A549 (cell line): ENCODE results near the gene VTA1. TPM values are rescaled to one million over a fixed set of nuclear protein-coding genes. Genes with fewer than 3 reads are reported as not detected.

Source experiments
- ATAC-seq, 2 experiments: fragments of 200-7000 bp in 1 of 2; fragments of >200 bp in 1 of 2; cut with Nextera tagmentation in 1 of 2; cut with Tn5 transposase in 1 of 2; 3 replicates each; pipeline versions ENCODE4 v1.8.0 to v1.9.1; 2018 to 2020; ENCODE audit warnings: mild to moderate bottlenecking in 1 of 2, moderate library complexity in 1 of 2
- CTCF ChIA-PET: fragments of 300-600 bp; sonication (Branson Sonifier 250); formaldehyde crosslinking; extraction: SDS; loops from one replicate; lab custom pipeline; 2021; ENCODE audit warnings: antibody characterized with exemption, inconsistent platforms; lab: Yijun Ruan, JAX
- POLR2A ChIA-PET: fragments of 350-600 bp; formaldehyde crosslinking; extraction: SDS; loops from one replicate; lab custom pipeline; 2021; ENCODE audit warnings: antibody characterized with exemption, inconsistent platforms; lab: Yijun Ruan, JAX
- DNase-seq, 2 experiments: peaks; one replicate each; pipeline versions ENCODE4 v3.0.0 to v3.0.0-alpha.2; 2011 to 2016; ENCODE audit warnings: low read depth in 1 of 2, low spot score in 1 of 2
- FAIRE-seq: peaks from 2 replicates; lab custom pipeline; 2011; peaks lifted over from hg19 to GRCh38; lab: Jason Lieb, UNC
- H3K27ac ChIP-seq, 2 experiments: fragments of >200 bp; sonication (Bioruptor Twin); formaldehyde crosslinking; 3 replicates each; pipeline ENCODE4 v1.5.1; 2016 to 2017
- H3K4me1 ChIP-seq: fragments of >200 bp; sonication (Bioruptor Twin); formaldehyde crosslinking; 3 replicates; pipeline ENCODE4 v1.6.1; 2016
- H3K4me2 ChIP-seq: fragments of >200 bp; sonication (Bioruptor Twin); formaldehyde crosslinking; 3 replicates; pipeline ENCODE4 v1.6.1; 2016
- H3K4me3 ChIP-seq: fragments of >200 bp; sonication (Bioruptor Twin); formaldehyde crosslinking; 3 replicates; pipeline ENCODE4 v1.5.1; 2016
- H3K9me3 ChIP-seq: fragments of >200 bp; sonication (Bioruptor Twin); formaldehyde crosslinking; 3 replicates; pipeline ENCODE4 v1.6.1; 2016
- BCL3 ChIP-seq: fragments of >200 bp; sonication (Bioruptor Twin); formaldehyde crosslinking; IDR thresholded peaks from 3 replicates; pipeline ENCODE4 v1.6.1; 2016
- CBX2 ChIP-seq: fragments of 200-600 bp; sonication (generic); IDR thresholded peaks from 2 replicates; pipeline ENCODE4 v1.6.1; 2016; ENCODE audit warnings: low read depth, mild to moderate bottlenecking, borderline replicate concordance
- CBX8 ChIP-seq: fragments of 200-600 bp; sonication (generic); IDR thresholded peaks from 2 replicates; pipeline ENCODE4 v1.6.1; 2016
- CHD4 ChIP-seq: fragments of 200-600 bp; sonication (generic); IDR thresholded peaks from 2 replicates; pipeline ENCODE4 v1.6.1; 2016; ENCODE audit warnings: antibody characterized with exemption, mild to moderate bottlenecking, borderline replicate concordance
- EHF ChIP-seq: fragments of 250-450 bp; sonication (Bioruptor Pico); IDR thresholded peaks from 2 replicates; pipeline ENCODE4 v1.5.0; 2020; ENCODE audit warnings: mild to moderate bottlenecking
- ESRRA ChIP-seq: fragments of 150-350 bp; IDR thresholded peaks from 2 replicates; pipeline ENCODE4 v1.6.1; 2014; ENCODE audit warnings: mild to moderate bottlenecking, low read length, borderline replicate concordance
- FOSL2 ChIP-seq, 2 experiments: fragments of 450-650 bp in 1 of 2; fragments of >200 bp in 1 of 2; sonication (Bioruptor Twin) in 1 of 2; formaldehyde crosslinking; IDR thresholded peaks; 2 replicates each; pipeline versions ENCODE4 v1.5.0 to v1.6.1; 2016 to 2020; ENCODE audit warnings: mild to moderate bottlenecking in 1 of 2, moderate library complexity in 1 of 2
- FOXS1 ChIP-seq: fragments of 250-450 bp; sonication (Bioruptor Pico); IDR thresholded peaks from 2 replicates; pipeline ENCODE4 v1.5.0; 2020; ENCODE audit warnings: mild to moderate bottlenecking, moderate library complexity
- GATA3 ChIP-seq: IDR thresholded peaks from 2 replicates; pipeline ENCODE4 v1.6.1; 2012; ENCODE audit warnings: borderline replicate concordance
- HEYL ChIP-seq: fragments of 250-450 bp; sonication (Bioruptor Pico); IDR thresholded peaks from 2 replicates; pipeline ENCODE4 v1.8.0; 2021; ENCODE audit warnings: mild to moderate bottlenecking, moderate library complexity
- HOXA7 ChIP-seq: fragments of 250-450 bp; sonication (Bioruptor Pico); IDR thresholded peaks from 2 replicates; pipeline ENCODE4 v1.5.0; 2020; ENCODE audit warnings: mild to moderate bottlenecking, moderate library complexity
- HOXB13 ChIP-seq: fragments of 250-450 bp; sonication (Bioruptor Pico); IDR thresholded peaks from 2 replicates; pipeline ENCODE4 v1.5.0; 2020; ENCODE audit warnings: low read depth, mild to moderate bottlenecking, moderate library complexity
- JUNB ChIP-seq: fragments of >200 bp; sonication (Bioruptor Twin); formaldehyde crosslinking; IDR thresholded peaks from 2 replicates; pipeline ENCODE4 v1.6.1; 2016
- KDM1A ChIP-seq: fragments of 200-600 bp; sonication (generic); IDR thresholded peaks from 2 replicates; pipeline ENCODE4 v1.6.1; 2016; ENCODE audit warnings: low read depth, mild to moderate bottlenecking
- MAX ChIP-seq: IDR thresholded peaks from 2 replicates; pipeline ENCODE4 v1.6.1; 2012
- MYC ChIP-seq: IDR thresholded peaks from 2 replicates; pipeline ENCODE4 v1.6.1; 2012; ENCODE audit warnings: mild to moderate bottlenecking, inconsistent platforms, low read length, improper control_type of control experiment, borderline replicate concordance
- NFE2L2 ChIP-seq: fragments of 150-350 bp; conservative IDR thresholded peaks from 2 replicates; pipeline ENCODE4 v1.6.1; 2014; ENCODE audit warnings: low read length
- NPAS2 ChIP-seq: fragments of 250-450 bp; sonication (Bioruptor Pico); IDR thresholded peaks from 2 replicates; pipeline ENCODE4 v1.8.0; 2022; ENCODE audit warnings: mild to moderate bottlenecking, moderate library complexity, borderline replicate concordance
- NR3C1 ChIP-seq: fragments of >200 bp; sonication (Bioruptor Twin); formaldehyde crosslinking; IDR thresholded peaks from 3 replicates; pipeline ENCODE4 v1.6.1; 2017
- POLR2A ChIP-seq: IDR thresholded peaks from 2 replicates; pipeline ENCODE4 v1.6.1; 2012; ENCODE audit warnings: mild to moderate bottlenecking, low read length
- POLR2AphosphoS2 ChIP-seq: conservative IDR thresholded peaks from 2 replicates; pipeline ENCODE4 v1.6.1; 2012; ENCODE audit warnings: low read length, improper control_type of control experiment, inconsistent platforms
- RARB ChIP-seq: fragments of 250-450 bp; sonication (Bioruptor Pico); IDR thresholded peaks from 2 replicates; pipeline ENCODE4 v1.8.0; 2021; ENCODE audit warnings: mild to moderate bottlenecking, moderate library complexity
- RCOR1 ChIP-seq: fragments of 150-350 bp; IDR thresholded peaks from 2 replicates; pipeline ENCODE4 v1.6.1; 2014; ENCODE audit warnings: antibody characterized with exemption, low read length, low read depth
- RNF2 ChIP-seq: fragments of 200-600 bp; sonication (generic); IDR thresholded peaks from 2 replicates; pipeline ENCODE4 v1.6.1; 2016; ENCODE audit warnings: low read depth, mild to moderate bottlenecking, antibody characterized with exemption, moderate library complexity, borderline replicate concordance
- TFCP2L1 ChIP-seq: fragments of 250-450 bp; sonication (Bioruptor Pico); IDR thresholded peaks from 2 replicates; pipeline ENCODE4 v1.5.0; 2021; ENCODE audit warnings: mild to moderate bottlenecking
- ZFP36 ChIP-seq: fragments of 450-650 bp; IDR thresholded peaks from 2 replicates; pipeline ENCODE4 v1.6.1; 2014; ENCODE audit warnings: borderline replicate concordance; ENCODE audit not compliant: partially characterized antibody
- ZSCAN20 ChIP-seq: fragments of 250-450 bp; sonication (Bioruptor Pico); IDR thresholded peaks from 2 replicates; pipeline ENCODE4 v1.8.0; 2022; ENCODE audit warnings: mild to moderate bottlenecking, moderate library complexity
- WGBS: methylation state at CpG from one replicate; pipeline ENCODE4 v1.1.6; 2017; ENCODE audit errors: missing lambda C conversion rate; 5-methylcytosine and 5-hydroxymethylcytosine counted together
- polyA plus RNA-seq, 4 experiments: library from polyadenylated mRNA; depleted of rRNA in 3 of 4; stranded (reverse); fragments of >200 nt; fragmentation: RNase III in 1 of 4; extraction: RNeasy Plus Mini Kit Qiagen cat#74134 plus additional on column Dnase treatment in 1 of 4; gene quantifications; 2 replicates in 3 of 4; 3 replicates in 1 of 4; pipeline ENCODE4 v1.2.3, GENCODE V29; 2011 to 2017
- TF ChIP-seq, protein P1 (sequence below): fragments of 250-450 bp; sonication (Bioruptor Pico); IDR thresholded peaks from 2 replicates; pipeline ENCODE4 v1.5.0; 2021; ENCODE audit warnings: mild to moderate bottlenecking, moderate library complexity, borderline replicate concordance

The VTA1 gene
- polyA plus RNA-seq, 2 of the 4 experiments (the other 2 are of a cell fraction) = 44.3 to 88.0 TPM

- POLR2A ChIA-PET = no interaction called here
- no peak overlapping the region for H3K27ac ChIP-seq
- H3K4me2 ChIP-seq = no peak overlapping the region
- no peak for DNase-seq
- TF ChIP-seq HOXA7 (CRISPR knock-in tag) = no peak
- TF ChIP-seq MAX = no peak
- TF ChIP-seq POLR2A = no peak
- no peak for TF ChIP-seq RNF2
- TF ChIP-seq, protein P1, sequence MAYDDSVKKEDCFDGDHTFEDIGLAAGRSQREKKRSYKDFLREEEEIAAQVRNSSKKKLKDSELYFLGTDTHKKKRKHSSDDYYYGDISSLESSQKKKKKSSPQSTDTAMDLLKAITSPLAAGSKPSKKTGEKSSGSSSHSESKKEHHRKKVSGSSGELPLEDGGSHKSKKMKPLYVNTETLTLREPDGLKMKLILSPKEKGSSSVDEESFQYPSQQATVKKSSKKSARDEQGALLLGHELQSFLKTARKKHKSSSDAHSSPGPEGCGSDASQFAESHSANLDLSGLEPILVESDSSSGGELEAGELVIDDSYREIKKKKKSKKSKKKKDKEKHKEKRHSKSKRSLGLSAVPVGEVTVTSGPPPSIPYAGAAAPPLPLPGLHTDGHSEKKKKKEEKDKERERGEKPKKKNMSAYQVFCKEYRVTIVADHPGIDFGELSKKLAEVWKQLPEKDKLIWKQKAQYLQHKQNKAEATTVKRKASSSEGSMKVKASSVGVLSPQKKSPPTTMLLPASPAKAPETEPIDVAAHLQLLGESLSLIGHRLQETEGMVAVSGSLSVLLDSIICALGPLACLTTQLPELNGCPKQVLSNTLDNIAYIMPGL (CRISPR knock-in tag) = no peak
- no peak for TF ChIP-seq ESRRA
- TF ChIP-seq HOXB13 (CRISPR knock-in tag) = no peak
- TF ChIP-seq CBX8 = no peak
- TF ChIP-seq ZSCAN20 (CRISPR knock-in tag) = no peak
- TF ChIP-seq NPAS2 (CRISPR knock-in tag) = no peak
- no peak for TF ChIP-seq TFCP2L1 (CRISPR knock-in tag)
- peaks cover 7% of the 10 kb centered on the region; the same call in 1 of the 3 replicates for H3K4me1 ChIP-seq
- H3K4me3 ChIP-seq = no peak overlapping the region
- ATAC-seq = no peak
- H3K9me3 ChIP-seq = no peaks in the 10 kb centered on the region
- CTCF ChIA-PET = interaction anchor here (1.4 to 1.6 kb wide), 2 partner anchors 13 to 27 kb away, joined by 3 read pairs; no protein-coding TSS in a partner anchor
- FAIRE-seq = no peak
- 91% methylated on average over 1 of the region's 1 CpG for WGBS
Observed at GRCh38 chr6:142183351-142183750, 36.3 kb downstream of the VTA1 start.

GRCh38 chr6:142184307-142184706 is 37.2 kb downstream of the VTA1 start:
- Histone ChIP-seq H3K4me1 (peaks cover 7% of the 10 kb centered on the region; the same call in 1 of the 3 replicates), H3K9me3 (no peaks in the 10 kb centered on the region), H3K4me3 (no peak overlapping the region), H3K27ac (no peak overlapping the region), H3K4me2 (no peak overlapping the region)
- ChIA-PET CTCF (no interaction called here), POLR2A (no interaction called here)
- no peak for DNase-seq
- no peak for ATAC-seq
- 96% methylated on average over 2 of the region's 2 CpGs for WGBS
- no peak for TF ChIP-seq MYC
- TF ChIP-seq JUNB = no peak
- no peak for TF ChIP-seq ZFP36
- no peak for TF ChIP-seq NFE2L2
- no peak for TF ChIP-seq NR3C1
- TF ChIP-seq EHF (CRISPR knock-in tag) = no peak
- TF ChIP-seq KDM1A = no peak
- TF ChIP-seq CBX2 = no peak
- TF ChIP-seq RARB = no peak
- no peak for TF ChIP-seq TFCP2L1 (CRISPR knock-in tag)
- TF ChIP-seq BCL3 = no peak
- TF ChIP-seq RCOR1 = no peak
- no peak for FAIRE-seq

DNA sequence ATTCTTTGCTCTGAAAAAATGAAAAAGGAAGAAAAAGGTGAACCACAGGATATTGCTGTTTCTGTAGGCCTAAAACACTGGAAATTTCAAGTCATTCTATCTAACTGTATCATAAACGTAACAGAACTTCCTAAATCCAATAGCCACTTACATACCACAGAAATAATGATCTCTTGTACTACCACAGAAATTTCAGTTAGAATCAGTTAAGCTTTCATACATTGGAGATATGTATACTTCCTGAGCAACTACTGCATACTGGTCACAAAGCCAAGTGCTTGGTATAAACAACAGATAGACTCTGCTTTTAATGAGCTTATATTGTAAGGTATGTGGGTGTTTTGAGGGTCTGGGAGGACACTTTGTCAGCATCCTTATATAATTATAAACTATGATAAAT is 38.6 kb downstream of the VTA1 start:
- FAIRE-seq (no peak), DNase-seq (no peak)
- ChIA-PET POLR2A (no interaction called here), CTCF (no interaction called here)
- H3K4me3 ChIP-seq = no peak overlapping the region
- TF ChIP-seq FOSL2 (IDR thresholded peaks at IDR 0.05) (no peak), FOSL2 (CRISPR knock-in tag; IDR thresholded peaks at IDR 0.05) (no peak), GATA3 (no peak), POLR2AphosphoS2 (no peak), HEYL (no peak), HOXB13 (CRISPR knock-in tag) (no peak), EHF (CRISPR knock-in tag) (no peak), CHD4 (no peak), FOXS1 (no peak)
- TF ChIP-seq, all 56 proteins: peak for 0
- H3K27ac ChIP-seq = no peak overlapping the region
- H3K4me2 ChIP-seq = no peak overlapping the region
- no peak for ATAC-seq
- 94% methylated on average over 1 of the region's 1 CpG for WGBS
- peaks cover 7% of the 10 kb centered on the region; the same call in 1 of the 3 replicates for H3K4me1 ChIP-seq
- H3K9me3 ChIP-seq = no peaks in the 10 kb centered on the region
